Smooth muscle cell of the pulmonary artery (primary cell): Measurements from ENCODE around the gene FNBP1L. TPM values are rescaled to one million over a fixed set of nuclear protein-coding genes. Genes with fewer than 3 reads are reported as not detected.

Experiments used
- total RNA-seq: library from RNA; depleted of rRNA; stranded (reverse); fragments of >200 nt; gene quantifications from 2 replicates; pipeline ENCODE4 v1.2.3, GENCODE V29; 2014

Gene FNBP1L
- total RNA-seq: 8.7 and 14.0 TPM in 2 replicates

GRCh38 chr1:93447481-93448291 lies at the start of gene FNBP1L:
Gene FNBP1L, plus strand, starts transcription at chr1:93448118. Its CDS starts 164 bp downstream, at chr1:93448282.

Other genes starting within 250 kb of the FNBP1L start
- gene DR1, start 102.2 kb upstream of the FNBP1L start, total RNA-seq: 38.2 and 43.4 TPM in 2 replicates
- 19.8 and 52.3 TPM in 2 replicates for gene BCAR3, start 233.7 kb downstream of the FNBP1L start, total RNA-seq